Pancreas (tissue), 10 donors: Measurements from ENCODE around the gene PWWP2A. TPM values are rescaled to one million over a fixed set of nuclear protein-coding genes. Genes with fewer than 3 reads are reported as not detected.
"Not testable (repeated sequence)": the region's sequence is repeated elsewhere in the genome, so short reads cannot be mapped to it uniquely, and the experiment has no call there.

ENCODE experiments used
- ATAC-seq, 4 donors: fragments of 200-7000 bp; cut with Tn5 transposase; one replicate each; pipeline versions ENCODE4 v1.8.0 to v1.9.1; 2020; ENCODE audit warnings: mild to moderate bottlenecking in 4 of 4, moderate library complexity in 4 of 4
- DNase-seq, 6 donors: peaks; one replicate each; pipeline ENCODE4 v3.0.0-alpha.2; 2020
- FAIRE-seq: peaks from 2 replicates; lab custom pipeline; 2012; peaks lifted over from hg19 to GRCh38; lab: Jason Lieb, UNC
- H3K27ac ChIP-seq, 4 donors: fragments of 200-600 bp; sonication (generic); 1 replicate in 3 of 4; 2 replicates in 1 of 4; pipeline versions ENCODE4 v1.5.0 to v1.8.0; 2020
- H3K27me3 ChIP-seq, 4 donors: fragments of 200-600 bp; one replicate each; pipeline ENCODE4 v1.8.0; 2021
- H3K36me3 ChIP-seq, 3 donors: fragments of 200-600 bp; sonication (generic) in 1 of 3; one replicate each; pipeline versions ENCODE4 v1.5.0 to v1.8.0; 2020 to 2021
- H3K4me1 ChIP-seq, 3 donors: fragments of 200-600 bp; one replicate each; pipeline ENCODE4 v1.8.0; 2021
- H3K4me3 ChIP-seq, 4 donors: fragments of 200-600 bp; sonication (generic) in 2 of 4; one replicate each; pipeline versions ENCODE4 v1.5.0 to v1.8.0; 2020 to 2021
- H3K9me3 ChIP-seq, 4 donors: fragments of 200-600 bp; one replicate each; pipeline ENCODE4 v1.8.0; 2021
- CTCF ChIP-seq, 4 donors: fragments of 200-600 bp; sonication (generic) in 3 of 4; IDR thresholded peaks; one replicate each; pipeline versions ENCODE4 v1.5.0 to v1.8.0; 2021; ENCODE audit warnings: antibody characterized with exemption in 4 of 4
- WGBS, 2 donors: extraction: QIAGEN DNeasy Blood & Tissue Kit; methylation state at CpG; one replicate each; pipeline ENCODE4 v1.1.7; 2013; 5-methylcytosine and 5-hydroxymethylcytosine counted together
- intact Hi-C, 3 donors: fragments of 100-400 bp; cut with DNase I; formaldehyde crosslinking; loops; one replicate each; pipeline versions ENCODE4 v1.11.1 to v1.14.2; 2022
- polyA plus RNA-seq, 2 donors: library from polyadenylated mRNA; stranded (reverse); fragments of 200-250 nt; gene quantifications; one replicate each; pipeline ENCODE4 v1.2.3, GENCODE V29; 2013
- total RNA-seq, 6 donors: library from RNA; stranded (reverse); fragmentation: NEBNext Ultra II Directional in 4 of 6; extraction: Animal tissue kit (Norgen Biotek cat#: 25700) in 4 of 6; gene quantifications; one replicate each; pipeline versions ENCODE4 v1.2.1 to v1.2.4, GENCODE V29; 2021 to 2023
- donor health status: healthy with polysubstance abuse.
- donor health status: DM: no; HTN: no; CAD: no; lungs with moderate emphysema.
- donor health status: DM: no; HTN: no; CAD: no.
- donor health status: control.
- donor health status: control.
- donor health status: Bipolar disorder and iron deficiency.
- donor health status: DM: yes; HTN: yes; CAD: no.
- donor health status: DM: no; HTN: no; CAD: no.
- donor health status: DM: no; HTN: no; CAD: no.
- donor health status: DM: yes; HTN: yes; CAD: no.

PWWP2A gene
- total and polyA plus RNA-seq, 8 donors: 7.9 to 14.5 (median 10.2) TPM

- Histone ChIP-seq H3K36me3 (no peaks in the 10 kb centered on the region), H3K4me1 (peaks cover 0 to 2% (median 0%) of the 10 kb centered on the region in 3 donors), H3K27me3 (no peaks in the 10 kb centered on the region), H3K9me3 (no peaks in the 10 kb centered on the region), H3K27ac (no peak overlapping the region), H3K4me3 (no peak overlapping the region)
- ATAC-seq (no peak), DNase-seq (no peak), FAIRE-seq (no peak)
- intact Hi-C loops: no loop called here
- TF ChIP-seq CTCF (IDR thresholded peaks at IDR 0.05): no peak
- 70 to 75% methylated on average over 3 of the region's 3 CpGs for WGBS, 2 donors
Measured at GRCh38 chr5:160150381-160150780, 31.1 kb upstream of the PWWP2A start.

GRCh38 chr5:160144436-160144835 lies 25.2 kb upstream of the PWWP2A start:
- intact Hi-C loops, FAIRE-seq, ATAC-seq, H3K4me3 ChIP-seq, H3K9me3 ChIP-seq, H3K4me1 ChIP-seq, H3K36me3 ChIP-seq, H3K27ac ChIP-seq, H3K27me3 ChIP-seq, DNase-seq: not testable (repeated sequence)
- 89 to 93% methylated on average over 7 of the region's 7 CpGs for WGBS, 2 donors

GRCh38 chr5:160134332-160134731 lies 15.1 kb upstream of the PWWP2A start:
- Histone ChIP-seq H3K27ac (no peak overlapping the region), H3K36me3 (no peaks in the 10 kb centered on the region), H3K27me3 (no peaks in the 10 kb centered on the region), H3K9me3 (no peaks in the 10 kb centered on the region), H3K4me1 (no peaks in the 10 kb centered on the region), H3K4me3 (no peak overlapping the region)
- no peak for DNase-seq
- TF ChIP-seq CTCF (IDR thresholded peaks at IDR 0.05): no peak
- FAIRE-seq: no peak
- 92 to 94% methylated on average over 1 of the region's 1 CpG for WGBS, 2 donors
- ATAC-seq: no peak
- intact Hi-C loops: no loop called here

- no peak for TF ChIP-seq CTCF (IDR thresholded peaks at IDR 0.05)
- no peaks in the 10 kb centered on the region for H3K27me3 ChIP-seq
- no peak overlapping the region for H3K4me3 ChIP-seq
- WGBS, 2 donors: 43 to 96% methylated on average over 3 to 7 of the region's 7 CpGs
- intact Hi-C loops: no loop called here
- no peaks in the 10 kb centered on the region for H3K9me3 ChIP-seq
- H3K4me1 ChIP-seq: no peaks in the 10 kb centered on the region
- FAIRE-seq (no peak), DNase-seq (no peak), ATAC-seq (no peak)
- H3K27ac ChIP-seq: no peak overlapping the region
- H3K36me3 ChIP-seq: no peaks in the 10 kb centered on the region
Measured at GRCh38 chr5:160133918-160134304, 14.7 kb upstream of the PWWP2A start.

GRCh38 chr5:160133071-160133917 lies 14.0 kb upstream of the PWWP2A start:
- Histone ChIP-seq H3K4me3 (no peak overlapping the region), H3K4me1 (no peaks in the 10 kb centered on the region), H3K9me3 (no peaks in the 10 kb centered on the region), H3K36me3 (no peaks in the 10 kb centered on the region), H3K27me3 (no peaks in the 10 kb centered on the region), H3K27ac (peak overlapping the region in 1 of 4 donors; percentile 27)
- no peak for TF ChIP-seq CTCF (IDR thresholded peaks at IDR 0.05)
- ATAC-seq: peak; percentile 28 to 80 (median 56)
- intact Hi-C loops: no loop called here
- 42 to 43% methylated on average over 31 of the region's 31 CpGs for WGBS, 2 donors
- DNase-seq: peak in 1 of 6 donors; percentile 21
- FAIRE-seq: no peak
